Mesenchymal stem cell (in vitro differentiated cells and primary cell): Measurements from ENCODE around the gene CADM1.

Source experiments
- DNase-seq: peaks from one replicate; pipeline ENCODE4 v3.0.0-alpha.2; 2013
- H2AFZ ChIP-seq: one replicate; pipeline ENCODE4 v1.6.1; 2013; ENCODE audit warnings: low read depth, mild to moderate bottlenecking, control low read depth, inconsistent platforms, low read length, moderate library complexity
- H2AK5ac ChIP-seq: 2 replicates; pipeline ENCODE4 v1.6.1; 2013; ENCODE audit warnings: low read length, moderate library complexity, mild to moderate bottlenecking, inconsistent platforms; ENCODE audit not compliant: severe bottlenecking
- H2BK120ac ChIP-seq: one replicate; pipeline ENCODE4 v1.6.1; 2013; ENCODE audit warnings: low read depth, mild to moderate bottlenecking, inconsistent platforms, low read length, moderate library complexity
- H2BK12ac ChIP-seq, 2 experiments: one replicate each; pipeline ENCODE4 v1.6.1; 2013; ENCODE audit warnings: inconsistent platforms in 2 of 2, low read length in 2 of 2, mild to moderate bottlenecking in 2 of 2, moderate library complexity in 2 of 2, control low read depth in 1 of 2
- H2BK15ac ChIP-seq: one replicate; pipeline ENCODE4 v1.6.1; 2013; ENCODE audit warnings: mild to moderate bottlenecking, low read depth, inconsistent platforms; ENCODE audit not compliant: poor library complexity, severe bottlenecking
- H2BK5ac ChIP-seq: 2 replicates; pipeline ENCODE4 v1.6.1; 2013; ENCODE audit warnings: low read depth, mild to moderate bottlenecking, low read length, control low read depth, inconsistent platforms; ENCODE audit not compliant: poor library complexity, severe bottlenecking
- H3K14ac ChIP-seq, 2 experiments: one replicate each; pipeline ENCODE4 v1.6.1; 2013; ENCODE audit warnings: inconsistent platforms in 2 of 2, low read length in 2 of 2, control low read depth in 1 of 2, mild to moderate bottlenecking in 1 of 2, moderate library complexity in 1 of 2
- H3K18ac ChIP-seq, 2 experiments: one replicate each; pipeline ENCODE4 v1.6.1; 2013; ENCODE audit warnings: inconsistent platforms in 2 of 2, low read length in 2 of 2, control low read depth in 1 of 2, low read depth in 1 of 2, mild to moderate bottlenecking in 1 of 2
- H3K23ac ChIP-seq, 2 experiments: one replicate each; pipeline ENCODE4 v1.6.1; 2013; ENCODE audit warnings: inconsistent platforms in 2 of 2, low read length in 2 of 2, mild to moderate bottlenecking in 2 of 2, moderate library complexity in 2 of 2, control low read depth in 1 of 2
- H3K27ac ChIP-seq: 2 replicates; pipeline ENCODE4 v1.5.1; 2013; ENCODE audit warnings: mild to moderate bottlenecking, moderate library complexity, low read length, control low read depth, inconsistent platforms; ENCODE audit not compliant: poor library complexity, severe bottlenecking
- H3K27me3 ChIP-seq, 2 experiments: 2 replicates each; pipeline versions ENCODE4 v1.6.1 to v1.7.0; 2013; ENCODE audit warnings: low read length in 2 of 2, mild to moderate bottlenecking in 2 of 2, moderate library complexity in 2 of 2, control low read depth in 1 of 2, inconsistent platforms in 1 of 2; ENCODE audit not compliant: control insufficient read depth in 1 of 2, insufficient read depth in 1 of 2
- H3K36me3 ChIP-seq, 2 experiments: 2 replicates each; pipeline versions ENCODE4 v1.6.1 to v1.7.0; 2013; ENCODE audit warnings: low read length in 2 of 2, control low read depth in 1 of 2, inconsistent platforms in 1 of 2, low read depth in 1 of 2, mild to moderate bottlenecking in 1 of 2; ENCODE audit not compliant: insufficient read depth in 2 of 2, control insufficient read depth in 1 of 2
- H3K4ac ChIP-seq, 2 experiments: one replicate each; pipeline ENCODE4 v1.6.1; 2013; ENCODE audit warnings: inconsistent platforms in 2 of 2, low read length in 2 of 2, mild to moderate bottlenecking in 2 of 2, moderate library complexity in 2 of 2, control low read depth in 1 of 2, low read depth in 1 of 2
- H3K4me1 ChIP-seq: 2 replicates; pipeline ENCODE4 v1.6.1; 2013; ENCODE audit warnings: low read depth, low read length, control low read depth; ENCODE audit not compliant: control insufficient read depth, insufficient read depth
- H3K4me2 ChIP-seq: 2 replicates; pipeline ENCODE4 v1.6.1; 2013; ENCODE audit warnings: low read length, mild to moderate bottlenecking, inconsistent platforms; ENCODE audit not compliant: poor library complexity, severe bottlenecking
- H3K4me3 ChIP-seq, 2 experiments: 2 replicates each; pipeline versions ENCODE4 v1.5.1 to v1.7.0; 2013; ENCODE audit warnings: low read length in 2 of 2, mild to moderate bottlenecking in 2 of 2, control low read depth in 1 of 2, low read depth in 1 of 2; ENCODE audit not compliant: insufficient read depth in 1 of 2
- H3K79me1 ChIP-seq: replicated peaks from 2 replicates; pipeline ENCODE4 v1.6.1; 2013; ENCODE audit warnings: mild to moderate bottlenecking, control low read depth, low read length, inconsistent platforms; ENCODE audit not compliant: poor library complexity, severe bottlenecking
- H3K9ac ChIP-seq: 2 replicates; pipeline ENCODE4 v1.7.0; 2013; ENCODE audit warnings: mild to moderate bottlenecking, low read length, moderate library complexity
- H3K9me3 ChIP-seq: 2 replicates; pipeline ENCODE4 v1.7.0; 2013; ENCODE audit warnings: mild to moderate bottlenecking, low read length; ENCODE audit not compliant: control insufficient read depth
- H4K8ac ChIP-seq: one replicate; pipeline ENCODE4 v1.6.1; 2013; ENCODE audit warnings: inconsistent platforms, mild to moderate bottlenecking, low read length, moderate library complexity
- H4K91ac ChIP-seq: one replicate; pipeline ENCODE4 v1.6.1; 2013; ENCODE audit warnings: mild to moderate bottlenecking, low read length, inconsistent platforms
- WGBS: methylation state at CpG from one replicate; pipeline ENCODE4 v1.1.7; 2013; ENCODE audit warnings: mixed read lengths; 5-methylcytosine and 5-hydroxymethylcytosine counted together

Gene CADM1

GRCh38 chr11:115141231-115142114, 362.7 kb downstream of the CADM1 start:
- Histone ChIP-seq H2BK15ac (no peak overlapping the region), H3K27me3 (peaks cover 0 to 20% of the 10 kb centered on the region in 2 experiments), H3K27ac (no peak overlapping the region), H3K9me3 (no peaks in the 10 kb centered on the region), H3K4ac (no peak overlapping the region), H3K4me3 (no peak overlapping the region), H2BK12ac (no peak overlapping the region), H2AK5ac (no peak overlapping the region), H3K36me3 (no peaks in the 10 kb centered on the region), H2AFZ (no peak overlapping the region), H4K8ac (no peak overlapping the region), H3K4me1 (no peaks in the 10 kb centered on the region), H3K14ac (no peak overlapping the region), H3K9ac (no peak overlapping the region), H3K4me2 (no peak overlapping the region), H2BK5ac (no peak overlapping the region), H4K91ac (no peak overlapping the region), H3K23ac (no peak overlapping the region), H2BK120ac (no peak overlapping the region), H3K79me1 (no peaks in the 10 kb centered on the region), H3K18ac (no peak overlapping the region)
- DNase-seq: no peak
- WGBS: 91% methylated on average over 12 of the region's 13 CpGs

DNA sequence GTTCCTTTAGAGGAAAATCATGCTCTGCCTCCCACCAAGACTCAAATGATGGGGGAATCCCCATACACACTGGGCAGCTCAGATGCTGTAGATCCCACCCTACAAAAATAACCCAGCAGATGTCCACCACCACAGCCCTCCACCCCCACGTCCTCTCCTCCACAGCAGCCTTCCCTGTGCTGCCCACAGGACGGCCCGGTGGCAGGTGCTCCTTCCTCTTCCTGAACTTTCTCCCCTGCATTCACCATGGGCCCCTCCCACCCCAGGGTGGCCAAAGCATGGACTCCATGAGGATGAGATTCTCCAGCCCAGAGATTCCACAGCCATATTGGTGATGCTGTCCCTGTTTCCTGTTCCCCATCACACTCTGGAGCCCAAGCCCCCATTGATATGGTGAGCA, 368.3 kb downstream of the CADM1 start:
- Histone ChIP-seq H2BK12ac (no peak overlapping the region), H2AK5ac (no peak overlapping the region), H2BK120ac (no peak overlapping the region), H3K4me3 (no peak overlapping the region), H3K27ac (no peak overlapping the region), H2BK15ac (no peak overlapping the region), H3K79me1 (no peaks in the 10 kb centered on the region), H4K91ac (no peak overlapping the region), H3K18ac (no peak overlapping the region), H3K9ac (no peak overlapping the region), H3K23ac (no peak overlapping the region), H4K8ac (no peak overlapping the region), H3K9me3 (no peaks in the 10 kb centered on the region), H3K4me2 (no peak overlapping the region), H3K36me3 (no peaks in the 10 kb centered on the region), H3K4me1 (no peaks in the 10 kb centered on the region), H3K4ac (no peak overlapping the region), H2AFZ (no peak overlapping the region), H3K27me3 (peaks cover 0 to 4% of the 10 kb centered on the region in 2 experiments), H3K14ac (no peak overlapping the region), H2BK5ac (no peak overlapping the region)
- 79% methylated on average over 3 of the region's 3 CpGs for WGBS
- no peak for DNase-seq

DNA sequence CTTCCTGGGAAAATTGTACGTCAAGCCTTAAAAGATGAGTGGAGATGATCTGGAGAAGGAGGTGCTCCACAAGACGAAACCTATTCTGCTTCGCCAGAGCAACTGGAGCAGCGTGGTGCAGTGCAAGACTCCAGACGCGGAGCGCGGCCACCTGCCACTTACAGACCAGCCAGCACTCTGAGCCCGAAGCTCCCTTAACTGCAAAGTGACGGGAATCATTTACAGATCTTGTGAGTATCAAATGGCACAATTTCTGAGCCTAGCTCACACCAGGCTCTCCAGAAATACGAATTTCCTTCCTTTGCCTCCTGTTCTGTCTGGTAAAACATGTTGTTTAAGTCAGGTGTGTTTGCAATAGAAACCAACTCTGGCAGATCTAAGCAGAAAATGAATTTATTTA, 369.3 kb downstream of the CADM1 start:
- H3K27ac ChIP-seq: no peak overlapping the region
- H2AFZ ChIP-seq: no peak overlapping the region
- H3K36me3 ChIP-seq: no peaks in the 10 kb centered on the region
- H3K4me3 ChIP-seq: no peak overlapping the region
- H2BK12ac ChIP-seq: no peak overlapping the region
- H3K27me3 ChIP-seq: peaks cover 0 to 4% of the 10 kb centered on the region in 2 experiments
- no peak overlapping the region for H2BK5ac ChIP-seq
- no peak overlapping the region for H3K23ac ChIP-seq
- H3K9me3 ChIP-seq: no peaks in the 10 kb centered on the region
- H4K8ac ChIP-seq: no peak overlapping the region
- no peak for DNase-seq
- H2AK5ac ChIP-seq: no peak overlapping the region
- no peak overlapping the region for H3K18ac ChIP-seq
- H3K4me1 ChIP-seq: no peaks in the 10 kb centered on the region
- no peak overlapping the region for H3K14ac ChIP-seq
- no peak overlapping the region for H3K9ac ChIP-seq
- H3K79me1 ChIP-seq: no peaks in the 10 kb centered on the region
- no peak overlapping the region for H2BK15ac ChIP-seq
- no peak overlapping the region for H3K4ac ChIP-seq
- no peak overlapping the region for H3K4me2 ChIP-seq
- WGBS: 86% methylated on average over 11 of the region's 11 CpGs
- no peak overlapping the region for H4K91ac ChIP-seq
- H2BK120ac ChIP-seq: no peak overlapping the region

GRCh38 chr11:115133475-115134209, 370.6 kb downstream of the CADM1 start:
- Histone ChIP-seq H4K91ac (no peak overlapping the region), H3K9ac (no peak overlapping the region), H2BK12ac (no peak overlapping the region), H3K27ac (no peak overlapping the region), H3K36me3 (no peaks in the 10 kb centered on the region), H3K4ac (no peak overlapping the region), H2AFZ (no peak overlapping the region), H3K23ac (no peak overlapping the region), H3K27me3 (peaks cover 0 to 4% of the 10 kb centered on the region in 2 experiments), H3K4me2 (no peak overlapping the region), H4K8ac (no peak overlapping the region), H2BK5ac (no peak overlapping the region), H3K9me3 (no peaks in the 10 kb centered on the region), H3K4me3 (no peak overlapping the region), H3K14ac (no peak overlapping the region), H2BK15ac (no peak overlapping the region), H2AK5ac (no peak overlapping the region), H3K79me1 (no peaks in the 10 kb centered on the region), H2BK120ac (no peak overlapping the region), H3K4me1 (no peaks in the 10 kb centered on the region), H3K18ac (no peak overlapping the region)
- WGBS: 94% methylated on average over 5 of the region's 5 CpGs
- DNase-seq: no peak
